ENCODE data around the gene FRMPD2. TPM values are rescaled to one million over a fixed set of nuclear protein-coding genes. Genes with fewer than 3 reads are reported as not detected.

FRMPD2 gene
- total and polyA plus RNA-seq, 2 experiments from 2014 or later: not detected

GRCh38 chr10:48187713-48188485 lies 86.6 kb downstream of the FRMPD2 start:
- no peak for ATAC-seq
- TF ChIP-seq ZNF331 (CRISPR knock-in tag; IDR thresholded peaks at IDR 0.05; ENCODE audit: low read depth) (no peak), JUNB (IDR thresholded peaks at IDR 0.05; ENCODE audit: unreplicated experiment) (no peak), CREB1 (CRISPR knock-in tag; IDR thresholded peaks at IDR 0.05; ENCODE audit: low read depth) (no peak), ZNF114 (CRISPR knock-in tag; IDR thresholded peaks at IDR 0.05) (no peak), EZH2phosphoT487 (IDR thresholded peaks at IDR 0.05; ENCODE audit: unreplicated experiment) (no peak), STAT1 (IDR thresholded peaks at IDR 0.05; ENCODE audit: unreplicated experiment) (no peak), ZNF462 (CRISPR knock-in tag; IDR thresholded peaks at IDR 0.05) (no peak), ETS1 (IDR thresholded peaks at IDR 0.05) (no peak), NANOG (IDR thresholded peaks at IDR 0.05; ENCODE audit: borderline replicate concordance) (no peak), REST (IDR thresholded peaks at IDR 0.05; ENCODE audit: unreplicated experiment) (no peak), POLR2AphosphoS5 (IDR thresholded peaks at IDR 0.05; ENCODE audit: low read depth) (no peak), CTCF (conservative IDR thresholded peaks at IDR 0.05; ENCODE audit: low read depth in 2 of 2) (no peak), EZH2 (IDR thresholded peaks at IDR 0.05; ENCODE audit: low read depth, unreplicated experiment) (no peak)

More at GRCh38 chr10:48187713-48188485, 86.6 kb downstream of the FRMPD2 start:
- Mint-ChIP-seq H3K4me3 (no peak overlapping the region), H3K27ac (no peak overlapping the region), H3K36me3 (ENCODE audit: low read depth) (no peaks in the 10 kb centered on the region), H3K4me1 (peaks cover 5% of the 10 kb centered on the region), H3K27me3 (ENCODE audit: insufficient read depth, low read depth, poor library complexity) (peaks cover 4% of the 10 kb centered on the region), H3K9me3 (no peaks in the 10 kb centered on the region)
- DNase-seq (ENCODE audit: low spot score): no peak
- Histone ChIP-seq H3K9me2 (ENCODE audit: insufficient read depth) (peaks cover 6% of the 10 kb centered on the region; the same call in 1 of the 2 replicates), H3F3A (replicated peaks; ENCODE audit: low read depth) (no peaks in the 10 kb centered on the region), H3K27ac (ENCODE audit: low read depth) (no peak overlapping the region), H2AFZ (no peak overlapping the region), H3K4me2 (no peak overlapping the region), H3K4me1 (ENCODE audit: insufficient read depth) (peaks cover 2% of the 10 kb centered on the region), H3K79me2 (replicated peaks; ENCODE audit: insufficient read depth) (no peaks in the 10 kb centered on the region), H3K4me3 (no peak overlapping the region), H4K20me1 (replicated peaks; ENCODE audit: insufficient read depth) (no peaks in the 10 kb centered on the region), H3K36me3 (ENCODE audit: insufficient read depth) (no peaks in the 10 kb centered on the region), H3K27me3 (ENCODE audit: insufficient read depth) (no peaks in the 10 kb centered on the region)

All from GM23338 (cell line).